Neural progenitor cell (in vitro differentiated cells): ENCODE results near the gene RAD51B. TPM values are rescaled to one million over a fixed set of nuclear protein-coding genes. Genes with fewer than 3 reads are reported as not detected.
A peak's percentile ranks its signal among the peaks of the same experiment; 100 is the strongest.

Experiments used
- DNase-seq: peaks from one replicate; pipeline ENCODE4 v3.0.0-alpha.2; 2016; ENCODE audit warnings: low spot score
- H2AFZ ChIP-seq: fragments of 200-600 bp; sonication (generic); replicated peaks from 2 replicates; pipeline ENCODE4 v1.6.1; 2016; ENCODE audit warnings: antibody characterized with exemption
- H3F3A ChIP-seq: fragments of 200-600 bp; sonication (generic); 2 replicates; pipeline ENCODE4 v1.6.1; 2016; ENCODE audit warnings: antibody characterized with exemption, low read depth
- H3K27ac ChIP-seq: fragments of 200-600 bp; sonication (generic); 2 replicates; pipeline ENCODE4 v1.5.1; 2016; ENCODE audit warnings: mild to moderate bottlenecking
- H3K27me3 ChIP-seq: fragments of 200-600 bp; sonication (generic); 2 replicates; pipeline ENCODE4 v1.6.1; 2016; ENCODE audit warnings: mild to moderate bottlenecking, moderate library complexity
- H3K36me3 ChIP-seq: fragments of 200-600 bp; sonication (generic); 2 replicates; pipeline ENCODE4 v1.5.1; 2016
- H3K4me1 ChIP-seq: fragments of 200-600 bp; sonication (generic); 2 replicates; pipeline ENCODE4 v1.6.1; 2016; ENCODE audit warnings: mixed run types
- H3K4me2 ChIP-seq: fragments of 200-600 bp; sonication (generic); 2 replicates; pipeline ENCODE4 v1.6.1; 2016
- H3K4me3 ChIP-seq: fragments of 200-600 bp; sonication (generic); 2 replicates; pipeline ENCODE4 v1.5.1; 2016
- H3K79me2 ChIP-seq: fragments of 200-600 bp; sonication (generic); 2 replicates; pipeline ENCODE4 v1.6.1; 2016; ENCODE audit warnings: low read depth
- H3K9ac ChIP-seq: fragments of 200-600 bp; sonication (generic); 2 replicates; pipeline ENCODE4 v1.6.1; 2016
- H3K9me3 ChIP-seq: fragments of 200-600 bp; sonication (generic); 2 replicates; pipeline ENCODE4 v1.5.1; 2016; ENCODE audit warnings: low read depth
- H4K20me1 ChIP-seq: fragments of 200-600 bp; sonication (generic); 2 replicates; pipeline ENCODE4 v1.6.1; 2016; ENCODE audit warnings: low read depth
- H3K27ac Mint-ChIP-seq: 3 replicates; pipeline ENCODE4 v1.8.0; 2021; ENCODE audit warnings: mixed read lengths
- H3K27me3 Mint-ChIP-seq: 2 replicates; pipeline ENCODE4 v1.8.0; 2022; ENCODE audit warnings: low read depth, mild to moderate bottlenecking, inconsistent platforms, moderate library complexity, mixed read lengths; ENCODE audit not compliant: insufficient read depth
- H3K36me3 Mint-ChIP-seq: 3 replicates; pipeline ENCODE4 v1.8.0; 2021; ENCODE audit warnings: mixed read lengths
- H3K4me1 Mint-ChIP-seq: 3 replicates; pipeline ENCODE4 v1.8.0; 2021; ENCODE audit warnings: mixed read lengths
- H3K4me3 Mint-ChIP-seq: 3 replicates; pipeline ENCODE4 v1.8.0; 2021; ENCODE audit warnings: mild to moderate bottlenecking, moderate library complexity, mixed read lengths
- H3K9me3 Mint-ChIP-seq: 3 replicates; pipeline ENCODE4 v1.8.0; 2020; ENCODE audit warnings: mixed read lengths
- EZH2 ChIP-seq: fragments of 200-600 bp; sonication (generic); IDR thresholded peaks from 2 replicates; pipeline ENCODE4 v1.6.1; 2017; ENCODE audit warnings: antibody characterized with exemption, mild to moderate bottlenecking, moderate library complexity
- EZH2phosphoT487 ChIP-seq: fragments of 200-600 bp; sonication (generic); IDR thresholded peaks from 2 replicates; pipeline ENCODE4 v1.6.1; 2017; ENCODE audit warnings: antibody characterized with exemption
- total RNA-seq: library from RNA; depleted of rRNA; stranded (reverse); fragments of >200 nt; gene quantifications from 2 replicates; pipeline ENCODE4 v1.2.3, GENCODE V29; 2015; ENCODE audit warnings: low replicate concordance
- TF ChIP-seq, protein P1 (sequence below): fragments of 200-600 bp; sonication (generic); IDR thresholded peaks from 2 replicates; pipeline ENCODE4 v1.5.1; 2017; ENCODE audit warnings: antibody characterized with exemption, mild to moderate bottlenecking

The RAD51B gene
- total RNA-seq, 1 donor from 2014 or later: 50.5 TPM

- peak overlapping the region; percentile 72 for H3K27ac Mint-ChIP-seq
- Histone ChIP-seq H3K4me1 (peaks cover 84% of the 10 kb centered on the region), H3K9me3 (no peaks in the 10 kb centered on the region), H3K9ac (no peak overlapping the region), H4K20me1 (no peaks in the 10 kb centered on the region), H3K27ac (peak overlapping the region; percentile 97), H3K4me3 (no peak overlapping the region), H3K4me2 (peak overlapping the region; percentile 5), H3F3A (peaks cover 83% of the 10 kb centered on the region), H3K36me3 (no peaks in the 10 kb centered on the region), H3K79me2 (no peaks in the 10 kb centered on the region), H2AFZ (no peak overlapping the region), H3K27me3 (no peaks in the 10 kb centered on the region)
- no peak for DNase-seq
- H3K27me3 Mint-ChIP-seq: peaks cover 14% of the 10 kb centered on the region
- H3K9me3 Mint-ChIP-seq: no peaks in the 10 kb centered on the region
- TF ChIP-seq, protein P1, sequence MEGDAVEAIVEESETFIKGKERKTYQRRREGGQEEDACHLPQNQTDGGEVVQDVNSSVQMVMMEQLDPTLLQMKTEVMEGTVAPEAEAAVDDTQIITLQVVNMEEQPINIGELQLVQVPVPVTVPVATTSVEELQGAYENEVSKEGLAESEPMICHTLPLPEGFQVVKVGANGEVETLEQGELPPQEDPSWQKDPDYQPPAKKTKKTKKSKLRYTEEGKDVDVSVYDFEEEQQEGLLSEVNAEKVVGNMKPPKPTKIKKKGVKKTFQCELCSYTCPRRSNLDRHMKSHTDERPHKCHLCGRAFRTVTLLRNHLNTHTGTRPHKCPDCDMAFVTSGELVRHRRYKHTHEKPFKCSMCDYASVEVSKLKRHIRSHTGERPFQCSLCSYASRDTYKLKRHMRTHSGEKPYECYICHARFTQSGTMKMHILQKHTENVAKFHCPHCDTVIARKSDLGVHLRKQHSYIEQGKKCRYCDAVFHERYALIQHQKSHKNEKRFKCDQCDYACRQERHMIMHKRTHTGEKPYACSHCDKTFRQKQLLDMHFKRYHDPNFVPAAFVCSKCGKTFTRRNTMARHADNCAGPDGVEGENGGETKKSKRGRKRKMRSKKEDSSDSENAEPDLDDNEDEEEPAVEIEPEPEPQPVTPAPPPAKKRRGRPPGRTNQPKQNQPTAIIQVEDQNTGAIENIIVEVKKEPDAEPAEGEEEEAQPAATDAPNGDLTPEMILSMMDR: no peak
- no peak for TF ChIP-seq EZH2phosphoT487
- no peak for TF ChIP-seq EZH2
- peaks cover 87% of the 10 kb centered on the region for H3K4me1 Mint-ChIP-seq
- H3K36me3 Mint-ChIP-seq: peaks cover under 1% of the 10 kb centered on the region
- H3K4me3 Mint-ChIP-seq: no peak overlapping the region
Measured at GRCh38 chr14:68473069-68473468, 653.5 kb downstream of the RAD51B start.

GRCh38 chr14:68473794-68474193 is 654.2 kb downstream of the RAD51B start:
- Histone ChIP-seq H3K9ac (no peak overlapping the region), H3K27ac (peak overlapping the region; percentile 97), H3K36me3 (no peaks in the 10 kb centered on the region), H4K20me1 (no peaks in the 10 kb centered on the region), H3K27me3 (no peaks in the 10 kb centered on the region), H3K79me2 (no peaks in the 10 kb centered on the region), H2AFZ (no peak overlapping the region), H3F3A (peaks cover 83% of the 10 kb centered on the region), H3K4me1 (peaks cover 82% of the 10 kb centered on the region), H3K4me3 (no peak overlapping the region), H3K9me3 (no peaks in the 10 kb centered on the region), H3K4me2 (peak overlapping the region; percentile 5)
- no peak for DNase-seq
- no peaks in the 10 kb centered on the region for H3K9me3 Mint-ChIP-seq
- H3K27ac Mint-ChIP-seq: peak overlapping the region; percentile 21
- H3K36me3 Mint-ChIP-seq: no peaks in the 10 kb centered on the region
- H3K4me3 Mint-ChIP-seq: no peak overlapping the region
- H3K27me3 Mint-ChIP-seq: peaks cover 17% of the 10 kb centered on the region
- H3K4me1 Mint-ChIP-seq: peaks cover 89% of the 10 kb centered on the region
- no peak for TF ChIP-seq EZH2phosphoT487
- TF ChIP-seq, protein P1: no peak
- no peak for TF ChIP-seq EZH2

GRCh38 chr14:68474741-68475140 is 655.2 kb downstream of the RAD51B start:
- TF ChIP-seq EZH2phosphoT487 (no peak), EZH2 (no peak)
- TF ChIP-seq, protein P1: no peak

More at GRCh38 chr14:68474741-68475140, 655.2 kb downstream of the RAD51B start:
- Histone ChIP-seq H3K9me3 (no peaks in the 10 kb centered on the region), H3K27me3 (no peaks in the 10 kb centered on the region), H4K20me1 (no peaks in the 10 kb centered on the region), H3K79me2 (no peaks in the 10 kb centered on the region), H3K4me3 (no peak overlapping the region), H3F3A (peaks cover 74% of the 10 kb centered on the region), H3K4me2 (no peak overlapping the region), H3K36me3 (no peaks in the 10 kb centered on the region), H3K27ac (no peak overlapping the region), H2AFZ (no peak overlapping the region), H3K9ac (no peak overlapping the region), H3K4me1 (peaks cover 72% of the 10 kb centered on the region)
- H3K27me3 Mint-ChIP-seq: peaks cover 26% of the 10 kb centered on the region
- DNase-seq: no peak
- no peak overlapping the region for H3K27ac Mint-ChIP-seq
- H3K4me3 Mint-ChIP-seq: no peak overlapping the region
- peaks cover 4% of the 10 kb centered on the region for H3K9me3 Mint-ChIP-seq
- peaks cover 86% of the 10 kb centered on the region for H3K4me1 Mint-ChIP-seq
- peaks cover 2% of the 10 kb centered on the region for H3K36me3 Mint-ChIP-seq
